Calu3 (cell line): ENCODE measurements around the gene APOBR. TPM values are rescaled to one million over a fixed set of nuclear protein-coding genes. Genes with fewer than 3 reads are reported as not detected.
"Not testable (repeated sequence)": the region's sequence is repeated elsewhere in the genome, so short reads cannot be mapped to it uniquely, and the experiment has no call there.

Experiments
- BruUV-seq: library from RNA; stranded (reverse); fragments of 400-500 nt; replicated peaks from 2 replicates; lab custom pipeline; 2021; lab: Mats Ljungman, UMichigan
- CTCF ChIA-PET: fragments of 300-600 bp; sonication (Branson Sonifier 250); formaldehyde crosslinking; loops from one replicate; lab custom pipeline; 2022; ENCODE audit warnings: antibody characterized with exemption; lab: Charles Lee
- DNase-seq: peaks from one replicate; pipeline ENCODE4 v3.0.0; 2022
- H3K27ac Mint-ChIP-seq: one replicate; pipeline ENCODE4 v1.8.0; 2022; ENCODE audit warnings: mixed read lengths; ENCODE audit not compliant: unreplicated experiment
- H3K27me3 Mint-ChIP-seq: one replicate; pipeline ENCODE4 v1.8.0; 2022; ENCODE audit warnings: mixed read lengths; ENCODE audit not compliant: unreplicated experiment
- H3K36me3 Mint-ChIP-seq: one replicate; pipeline ENCODE4 v1.8.0; 2022; ENCODE audit warnings: mild to moderate bottlenecking, moderate library complexity, mixed read lengths; ENCODE audit not compliant: insufficient read depth, unreplicated experiment
- H3K4me1 Mint-ChIP-seq: one replicate; pipeline ENCODE4 v1.8.0; 2022; ENCODE audit warnings: mild to moderate bottlenecking, low read depth, mixed read lengths; ENCODE audit not compliant: unreplicated experiment
- H3K4me3 Mint-ChIP-seq: one replicate; pipeline ENCODE4 v1.8.0; 2022; ENCODE audit warnings: mild to moderate bottlenecking, low read depth, moderate library complexity, mixed read lengths; ENCODE audit not compliant: unreplicated experiment
- H3K9me3 Mint-ChIP-seq: one replicate; pipeline ENCODE4 v1.8.0; 2022; ENCODE audit warnings: low read depth, mixed read lengths; ENCODE audit not compliant: unreplicated experiment
- intact Hi-C: fragments of 100-400 bp; cut with micrococcal nuclease; formaldehyde crosslinking; loops from one replicate; pipeline ENCODE4 v1.10.0; 2022; ENCODE audit not compliant: unreplicated experiment
- total RNA-seq: library from RNA; stranded (reverse); gene quantifications from 2 replicates; pipeline ENCODE4 v1.2.3, GENCODE V29; 2022
- TF ChIP-seq, protein P1 (sequence below): fragments of 200-600 bp; IDR thresholded peaks from one replicate; pipeline ENCODE4 v1.8.0; 2022; ENCODE audit warnings: antibody characterized with exemption; ENCODE audit not compliant: unreplicated experiment

APOBR gene
- total RNA-seq, 1 experiment from 2014 or later, result 0.14 TPM

DNA sequence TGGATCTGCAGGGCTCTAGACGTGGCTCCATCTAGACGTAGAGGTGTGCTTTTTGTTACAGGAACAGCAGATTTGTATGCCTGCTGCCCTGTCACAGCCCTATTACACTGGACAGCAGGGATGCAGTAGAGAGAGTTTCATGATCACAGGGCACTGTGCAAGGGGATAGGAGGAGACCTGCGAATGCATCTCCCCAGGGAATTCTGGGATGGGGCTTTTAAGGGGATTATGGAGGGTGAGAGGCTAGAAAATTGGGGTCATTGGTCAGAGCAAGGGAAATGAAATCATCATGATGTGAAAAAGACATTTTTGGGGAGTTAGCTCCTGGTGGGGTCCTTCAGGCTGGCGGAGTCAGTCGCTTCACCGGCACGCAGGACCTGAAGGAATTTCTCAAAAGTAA lies 48.2 kb downstream of the APOBR start:
- TF ChIP-seq, protein P1, sequence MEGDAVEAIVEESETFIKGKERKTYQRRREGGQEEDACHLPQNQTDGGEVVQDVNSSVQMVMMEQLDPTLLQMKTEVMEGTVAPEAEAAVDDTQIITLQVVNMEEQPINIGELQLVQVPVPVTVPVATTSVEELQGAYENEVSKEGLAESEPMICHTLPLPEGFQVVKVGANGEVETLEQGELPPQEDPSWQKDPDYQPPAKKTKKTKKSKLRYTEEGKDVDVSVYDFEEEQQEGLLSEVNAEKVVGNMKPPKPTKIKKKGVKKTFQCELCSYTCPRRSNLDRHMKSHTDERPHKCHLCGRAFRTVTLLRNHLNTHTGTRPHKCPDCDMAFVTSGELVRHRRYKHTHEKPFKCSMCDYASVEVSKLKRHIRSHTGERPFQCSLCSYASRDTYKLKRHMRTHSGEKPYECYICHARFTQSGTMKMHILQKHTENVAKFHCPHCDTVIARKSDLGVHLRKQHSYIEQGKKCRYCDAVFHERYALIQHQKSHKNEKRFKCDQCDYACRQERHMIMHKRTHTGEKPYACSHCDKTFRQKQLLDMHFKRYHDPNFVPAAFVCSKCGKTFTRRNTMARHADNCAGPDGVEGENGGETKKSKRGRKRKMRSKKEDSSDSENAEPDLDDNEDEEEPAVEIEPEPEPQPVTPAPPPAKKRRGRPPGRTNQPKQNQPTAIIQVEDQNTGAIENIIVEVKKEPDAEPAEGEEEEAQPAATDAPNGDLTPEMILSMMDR, result no peak
- H3K27me3 Mint-ChIP-seq, result peaks cover 5% of the 10 kb centered on the region
- H3K4me3 Mint-ChIP-seq, result no peak overlapping the region
- H3K27ac Mint-ChIP-seq, result no peak overlapping the region
- intact Hi-C loops, result no loop called here
- no peaks in the 10 kb centered on the region for H3K9me3 Mint-ChIP-seq
- no peaks in the 10 kb centered on the region for H3K36me3 Mint-ChIP-seq
- CTCF ChIA-PET, result interaction anchor here (0.5 kb wide), 1 partner anchor 437 kb away, joined by 5 read pairs; no protein-coding TSS in a partner anchor
- no peak for DNase-seq
- no peaks in the 10 kb centered on the region for H3K4me1 Mint-ChIP-seq
- no TSS peak for BruUV-seq

DNA sequence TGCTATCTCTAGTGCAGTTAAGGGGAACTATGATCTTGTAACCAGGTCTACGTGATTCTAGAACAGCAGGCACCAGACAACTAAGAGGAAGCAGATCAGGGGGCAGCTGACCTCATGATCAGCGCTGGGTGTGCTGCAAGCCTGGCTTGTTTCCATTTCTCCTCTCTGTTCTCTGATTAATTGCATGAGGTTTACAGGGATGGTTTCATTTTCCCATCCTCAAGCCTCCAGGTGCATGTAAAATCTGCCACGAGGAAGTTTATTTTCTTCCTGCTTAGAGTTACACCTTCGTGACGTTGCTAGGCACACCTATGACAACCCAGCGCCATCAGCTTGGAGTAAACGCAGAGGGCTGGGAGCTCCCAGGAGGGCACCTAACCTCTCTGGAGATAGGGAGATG lies 48.6 kb downstream of the APOBR start:
- peak; percentile 15 for DNase-seq
- no TSS peak for BruUV-seq
- no peak overlapping the region for H3K27ac Mint-ChIP-seq

DNA sequence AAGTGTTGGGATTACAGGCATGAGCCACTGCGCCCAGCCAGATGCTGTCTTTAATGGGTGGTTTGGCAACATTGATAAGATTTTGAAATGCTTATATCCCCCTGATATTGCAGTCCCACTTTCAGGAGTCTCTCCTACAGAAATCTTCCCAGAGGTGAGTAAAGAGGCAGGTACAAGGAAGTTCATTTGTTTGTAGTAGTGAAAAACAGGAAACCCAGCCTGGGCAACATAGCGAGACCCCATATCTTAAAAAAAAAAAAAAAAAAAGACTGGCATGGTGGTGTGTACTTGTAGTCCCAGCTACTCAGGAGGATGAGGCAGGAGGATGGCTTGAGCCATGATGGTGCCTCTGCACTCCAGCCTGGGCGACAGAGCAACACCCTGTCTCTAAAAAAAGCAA lies 50.6 kb downstream of the APOBR start:
- TF ChIP-seq, protein P1, result no peak
- no peak overlapping the region for H3K27ac Mint-ChIP-seq
- no peaks in the 10 kb centered on the region for H3K9me3 Mint-ChIP-seq
- no peaks in the 10 kb centered on the region for H3K36me3 Mint-ChIP-seq
- peaks cover 14% of the 10 kb centered on the region for H3K27me3 Mint-ChIP-seq
- DNase-seq, result no peak
- CTCF ChIA-PET, result no interaction called here
- no peaks in the 10 kb centered on the region for H3K4me1 Mint-ChIP-seq
- BruUV-seq, result no TSS peak
- H3K4me3 Mint-ChIP-seq, result no peak overlapping the region
- intact Hi-C loops, result no loop called here

More for the DNA sequence above, 48.6 kb downstream of the APOBR start:
- TF ChIP-seq, protein P1, result no peak
- Mint-ChIP-seq H3K27me3 (peaks cover 9% of the 10 kb centered on the region), H3K4me3 (no peak overlapping the region), H3K9me3 (no peaks in the 10 kb centered on the region), H3K4me1 (no peaks in the 10 kb centered on the region), H3K36me3 (no peaks in the 10 kb centered on the region)
- intact Hi-C loops, result no loop called here
- CTCF ChIA-PET, result interaction anchor here (0.5 kb wide), 1 partner anchor 437 kb away, joined by 5 read pairs; no protein-coding TSS in a partner anchor

DNA sequence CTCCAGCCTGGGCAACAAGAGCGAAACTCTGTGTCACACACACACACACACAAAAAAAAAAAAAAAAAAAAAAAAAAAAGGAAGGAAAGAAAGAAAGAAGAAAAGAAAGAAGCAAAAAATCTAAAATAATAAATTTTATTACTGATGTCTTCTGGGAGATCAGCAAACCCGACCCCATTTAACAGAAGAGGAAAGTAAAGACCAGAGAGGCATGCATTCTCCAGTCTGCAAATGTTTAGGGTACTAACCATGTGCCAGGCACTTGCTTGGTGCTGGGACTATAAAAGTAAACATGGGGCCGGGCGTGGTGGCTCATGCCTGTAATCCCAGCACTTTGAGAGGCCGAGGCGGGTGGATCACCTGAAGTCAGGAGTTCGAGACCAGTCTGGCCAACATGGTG lies 51.5 kb downstream of the APOBR start:
- CTCF ChIA-PET, H3K4me3 Mint-ChIP-seq, H3K4me1 Mint-ChIP-seq, intact Hi-C loops, H3K27ac Mint-ChIP-seq, H3K9me3 Mint-ChIP-seq, H3K36me3 Mint-ChIP-seq, DNase-seq, BruUV-seq: not testable (repeated sequence)
- peaks cover 14% of the 10 kb centered on the region for H3K27me3 Mint-ChIP-seq

DNA sequence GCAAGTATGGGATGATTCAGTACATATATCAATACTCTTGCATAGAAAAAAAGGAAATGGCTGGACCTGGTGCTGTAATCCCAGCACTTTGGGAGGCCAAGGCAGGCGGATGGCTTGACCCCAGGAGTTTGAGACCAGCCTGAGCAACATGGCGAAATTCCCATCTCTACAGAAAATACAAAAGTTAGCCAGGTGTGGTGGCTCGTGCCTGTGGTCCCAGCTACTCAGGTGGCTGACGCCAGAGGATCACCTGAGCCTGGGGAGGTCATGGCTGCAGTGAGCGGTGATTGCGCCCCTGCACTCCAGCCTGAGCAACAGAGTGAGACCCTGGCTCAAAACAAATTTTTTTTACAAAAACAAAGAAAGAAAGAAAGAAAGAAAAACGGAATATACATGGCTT lies 52.2 kb downstream of the APOBR start:
- DNase-seq, result no peak
- Mint-ChIP-seq H3K27ac (no peak overlapping the region), H3K9me3 (no peaks in the 10 kb centered on the region), H3K4me3 (no peak overlapping the region), H3K27me3 (peaks cover 14% of the 10 kb centered on the region), H3K4me1 (no peaks in the 10 kb centered on the region), H3K36me3 (no peaks in the 10 kb centered on the region)
- intact Hi-C loops, result no loop called here
- TF ChIP-seq, protein P1, result no peak
- CTCF ChIA-PET, result no interaction called here
- BruUV-seq, result no TSS peak
